ENCODE results near the gene AGAP1.

DNA sequence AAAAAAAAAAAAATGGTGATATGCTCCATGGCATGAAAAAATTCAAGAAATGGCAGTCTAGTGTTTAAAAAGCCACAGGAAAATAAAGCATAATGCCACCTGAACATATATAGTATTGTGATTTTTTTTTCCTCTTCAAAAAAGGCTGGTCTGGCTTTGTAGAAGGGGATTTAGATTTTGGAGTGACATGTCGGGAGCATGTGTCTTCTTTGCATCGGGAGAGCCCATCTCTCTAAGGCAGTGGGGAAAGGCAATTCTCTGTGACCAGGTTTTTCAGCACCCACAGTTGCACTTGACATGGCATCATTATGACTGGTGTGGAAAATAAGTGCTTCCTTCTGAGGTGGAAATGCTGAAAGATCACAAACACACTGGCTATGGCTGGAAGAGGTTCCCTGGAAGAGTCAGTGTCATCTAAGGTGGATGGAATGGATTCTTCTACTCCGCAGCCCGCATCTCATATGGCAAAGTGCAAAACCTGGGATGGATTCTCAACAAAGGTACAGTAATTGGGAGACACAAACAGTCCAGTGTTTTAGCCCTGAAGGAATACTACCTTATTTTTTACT, 172.5 kb downstream of the AGAP1 start:
- TF ChIP-seq, protein P1, sequence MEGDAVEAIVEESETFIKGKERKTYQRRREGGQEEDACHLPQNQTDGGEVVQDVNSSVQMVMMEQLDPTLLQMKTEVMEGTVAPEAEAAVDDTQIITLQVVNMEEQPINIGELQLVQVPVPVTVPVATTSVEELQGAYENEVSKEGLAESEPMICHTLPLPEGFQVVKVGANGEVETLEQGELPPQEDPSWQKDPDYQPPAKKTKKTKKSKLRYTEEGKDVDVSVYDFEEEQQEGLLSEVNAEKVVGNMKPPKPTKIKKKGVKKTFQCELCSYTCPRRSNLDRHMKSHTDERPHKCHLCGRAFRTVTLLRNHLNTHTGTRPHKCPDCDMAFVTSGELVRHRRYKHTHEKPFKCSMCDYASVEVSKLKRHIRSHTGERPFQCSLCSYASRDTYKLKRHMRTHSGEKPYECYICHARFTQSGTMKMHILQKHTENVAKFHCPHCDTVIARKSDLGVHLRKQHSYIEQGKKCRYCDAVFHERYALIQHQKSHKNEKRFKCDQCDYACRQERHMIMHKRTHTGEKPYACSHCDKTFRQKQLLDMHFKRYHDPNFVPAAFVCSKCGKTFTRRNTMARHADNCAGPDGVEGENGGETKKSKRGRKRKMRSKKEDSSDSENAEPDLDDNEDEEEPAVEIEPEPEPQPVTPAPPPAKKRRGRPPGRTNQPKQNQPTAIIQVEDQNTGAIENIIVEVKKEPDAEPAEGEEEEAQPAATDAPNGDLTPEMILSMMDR (IDR thresholded peaks at IDR 0.05), result no peak
- TF ChIP-seq EZH2 (IDR thresholded peaks at IDR 0.05), result no peak

Measured in neural progenitor cell (in vitro differentiated cells).